Astrocyte (in vitro differentiated cells and primary cell): ENCODE measurements around the gene EIF2S2.

Source experiments
- CTCF ChIP-seq: IDR thresholded peaks from 2 replicates; pipeline ENCODE4 v1.5.1; 2011; ENCODE audit warnings: low read depth, mild to moderate bottlenecking, inconsistent platforms, low read length, moderate library complexity; ENCODE audit not compliant: insufficient read depth
- EZH2 ChIP-seq: IDR thresholded peaks from 2 replicates; pipeline ENCODE4 v1.6.1; 2012; ENCODE audit warnings: mild to moderate bottlenecking, low read length, inconsistent platforms; ENCODE audit not compliant: insufficient read depth

DNA sequence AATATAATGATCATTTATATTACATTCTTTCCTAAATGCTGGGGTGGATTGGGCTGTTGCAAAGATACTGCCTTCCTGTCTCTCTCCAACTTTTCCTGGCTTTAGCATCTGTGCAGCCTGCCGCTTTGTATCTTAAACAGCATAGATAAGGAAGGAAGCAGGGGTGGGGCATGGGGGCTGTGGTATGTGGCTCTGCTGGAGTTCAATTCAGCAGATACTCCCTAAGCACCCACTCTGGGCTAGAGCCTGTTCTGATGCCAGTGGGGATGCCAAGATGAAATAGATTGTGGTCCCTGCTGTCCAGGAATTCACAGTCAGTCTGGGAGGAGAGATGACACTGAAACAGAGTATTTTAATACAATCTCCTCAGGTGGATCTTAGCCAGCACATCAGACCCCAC lies 56.8 kb downstream of the EIF2S2 start:
- no peak for TF ChIP-seq CTCF
- TF ChIP-seq EZH2, result no peak
